Skin epidermis (tissue), 12 donors: ENCODE measurements around the gene STRIP1.

ENCODE experiments used
- H3K27ac ChIP-seq, 21 experiments: fragments of 200-600 bp; sonication (generic) in 11 of 21; one replicate each; pipeline ENCODE4 v1.5.0; 2020; ENCODE audit warnings: mild to moderate bottlenecking in 3 of 21, inconsistent platforms in 2 of 21, moderate library complexity in 2 of 21
- H3K4me3 ChIP-seq, 7 experiments: fragments of 200-600 bp; sonication (generic) in 2 of 7; one replicate each; pipeline ENCODE4 v1.5.0; 2020; ENCODE audit warnings: inconsistent platforms in 2 of 7, mild to moderate bottlenecking in 2 of 7, moderate library complexity in 1 of 7

STRIP1 gene

GRCh38 chr1:110006516-110006915, 27.9 kb upstream of the STRIP1 start:
- H3K27ac ChIP-seq, result no peak overlapping the region
- no peak overlapping the region for H3K4me3 ChIP-seq

GRCh38 chr1:110007046-110007830, 27.2 kb upstream of the STRIP1 start:
- Histone ChIP-seq H3K4me3 (no peak overlapping the region), H3K27ac (no peak overlapping the region)

- Histone ChIP-seq H3K4me3 (no peak overlapping the region), H3K27ac (no peak overlapping the region)
Measured at GRCh38 chr1:110008971-110009565, 25.4 kb upstream of the STRIP1 start.

GRCh38 chr1:110011527-110012041, 22.8 kb upstream of the STRIP1 start:
- Histone ChIP-seq H3K27ac (peak overlapping the region in 4 of 21 experiments; percentile 23 to 48 (median 34)), H3K4me3 (no peak overlapping the region)

- no peak overlapping the region for H3K4me3 ChIP-seq
- peak overlapping the region in 4 of 21 experiments; percentile 2 to 48 (median 36) for H3K27ac ChIP-seq
Measured at GRCh38 chr1:110012100-110012780, 22.2 kb upstream of the STRIP1 start.

- Histone ChIP-seq H3K27ac (no peak overlapping the region), H3K4me3 (no peak overlapping the region)
Measured at GRCh38 chr1:110017792-110018191, 16.6 kb upstream of the STRIP1 start.

- H3K27ac ChIP-seq, result no peak overlapping the region
Measured at GRCh38 chr1:110018396-110018795, 16.0 kb upstream of the STRIP1 start.

GRCh38 chr1:110019770-110020169, 14.7 kb upstream of the STRIP1 start:
- H3K27ac ChIP-seq, result no peak overlapping the region
- no peak overlapping the region for H3K4me3 ChIP-seq

More at GRCh38 chr1:110018396-110018795, 16.0 kb upstream of the STRIP1 start:
- no peak overlapping the region for H3K4me3 ChIP-seq

- no peak overlapping the region for H3K27ac ChIP-seq
- no peak overlapping the region for H3K4me3 ChIP-seq
Measured at GRCh38 chr1:110021285-110021684, 13.1 kb upstream of the STRIP1 start.

- no peak overlapping the region for H3K4me3 ChIP-seq
- H3K27ac ChIP-seq, result no peak overlapping the region
Measured at GRCh38 chr1:110024613-110025012, 9.8 kb upstream of the STRIP1 start.

GRCh38 chr1:110030687-110031086, 3.7 kb upstream of the STRIP1 start:
- Histone ChIP-seq H3K27ac (peak overlapping the region in 8 of 21 experiments; percentile 20 to 84 (median 50)), H3K4me3 (peak overlapping the region in 1 of 7 experiments; percentile 9)

GRCh38 chr1:110032327-110032726, 2.1 kb upstream of the STRIP1 start:
- no peak overlapping the region for H3K27ac ChIP-seq
- no peak overlapping the region for H3K4me3 ChIP-seq

- H3K4me3 ChIP-seq, result no peak overlapping the region
- peak overlapping the region in 5 of 21 experiments; percentile 90 to 96 (median 93) for H3K27ac ChIP-seq
Measured at GRCh38 chr1:110033421-110033820, 1.0 kb upstream of the STRIP1 start.

GRCh38 chr1:110034040-110034450, 379 bp upstream of the STRIP1 start:
- H3K27ac ChIP-seq, result peak overlapping the region in 19 of 21 experiments; percentile 43 to 98 (median 93)
- peak overlapping the region; percentile 72 to 100 (median 95) for H3K4me3 ChIP-seq

- Histone ChIP-seq H3K27ac (peak overlapping the region in 20 of 21 experiments; percentile 88 to 99 (median 95)), H3K4me3 (peak overlapping the region; percentile 72 to 100 (median 95))
Measured at GRCh38 chr1:110035236-110035752, 870 bp downstream of the STRIP1 start.

GRCh38 chr1:110038271-110038670, 3.8 kb downstream of the STRIP1 start:
- H3K27ac ChIP-seq, result no peak overlapping the region
- no peak overlapping the region for H3K4me3 ChIP-seq

- no peak overlapping the region for H3K27ac ChIP-seq
- no peak overlapping the region for H3K4me3 ChIP-seq
Measured at GRCh38 chr1:110039641-110040040, 5.2 kb downstream of the STRIP1 start.

- Histone ChIP-seq H3K27ac (no peak overlapping the region), H3K4me3 (no peak overlapping the region)
Measured at GRCh38 chr1:110040548-110040947, 6.1 kb downstream of the STRIP1 start.

GRCh38 chr1:110043016-110043415, 8.6 kb downstream of the STRIP1 start:
- H3K4me3 ChIP-seq, result no peak overlapping the region
- no peak overlapping the region for H3K27ac ChIP-seq

- Histone ChIP-seq H3K4me3 (no peak overlapping the region), H3K27ac (no peak overlapping the region)
Measured at GRCh38 chr1:110047463-110047862, 13.0 kb downstream of the STRIP1 start.
